Kidney glomerular epithelial cell (primary cell): ENCODE measurements around the gene NIPSNAP2.
"Not testable (repeated sequence)": the region's sequence is repeated elsewhere in the genome, so short reads cannot be mapped to it uniquely, and the experiment has no call there.

Experiments
- DNase-seq: peaks from one replicate; lab custom pipeline; 2025; lab: John Stamatoyannopoulos, UW

The NIPSNAP2 gene

GRCh38 chr7:55964261-55965099 is at the start of gene NIPSNAP2:
Gene NIPSNAP2, plus strand, starts transcription at chr7:55964585. Its CDS starts 25 bp downstream, at chr7:55964610.
- peak; percentile 33 for DNase-seq

DNA sequence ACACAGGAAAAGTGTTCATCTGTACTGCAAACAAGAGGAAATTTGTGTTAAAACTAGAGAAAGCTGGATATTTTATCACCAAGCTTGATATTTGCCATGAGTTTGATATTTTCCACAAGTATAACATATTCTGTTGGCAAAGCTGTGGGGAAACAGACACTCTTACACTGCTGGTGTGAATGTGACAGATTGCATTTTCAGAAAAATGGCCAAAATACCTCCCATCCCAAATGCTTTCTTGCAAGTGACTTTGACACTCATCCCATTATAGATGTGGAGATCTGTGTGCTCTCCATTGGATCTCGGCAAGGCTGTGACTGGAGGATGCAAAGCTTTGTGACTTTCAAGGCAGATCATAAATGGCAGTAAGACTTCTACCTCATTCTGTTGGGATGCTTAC is 46.6 kb upstream of the NIPSNAP2 start:
- DNase-seq, result no peak

- DNase-seq, result no peak
Measured at GRCh38 chr7:55928006-55928767, 36.2 kb upstream of the NIPSNAP2 start.

DNA sequence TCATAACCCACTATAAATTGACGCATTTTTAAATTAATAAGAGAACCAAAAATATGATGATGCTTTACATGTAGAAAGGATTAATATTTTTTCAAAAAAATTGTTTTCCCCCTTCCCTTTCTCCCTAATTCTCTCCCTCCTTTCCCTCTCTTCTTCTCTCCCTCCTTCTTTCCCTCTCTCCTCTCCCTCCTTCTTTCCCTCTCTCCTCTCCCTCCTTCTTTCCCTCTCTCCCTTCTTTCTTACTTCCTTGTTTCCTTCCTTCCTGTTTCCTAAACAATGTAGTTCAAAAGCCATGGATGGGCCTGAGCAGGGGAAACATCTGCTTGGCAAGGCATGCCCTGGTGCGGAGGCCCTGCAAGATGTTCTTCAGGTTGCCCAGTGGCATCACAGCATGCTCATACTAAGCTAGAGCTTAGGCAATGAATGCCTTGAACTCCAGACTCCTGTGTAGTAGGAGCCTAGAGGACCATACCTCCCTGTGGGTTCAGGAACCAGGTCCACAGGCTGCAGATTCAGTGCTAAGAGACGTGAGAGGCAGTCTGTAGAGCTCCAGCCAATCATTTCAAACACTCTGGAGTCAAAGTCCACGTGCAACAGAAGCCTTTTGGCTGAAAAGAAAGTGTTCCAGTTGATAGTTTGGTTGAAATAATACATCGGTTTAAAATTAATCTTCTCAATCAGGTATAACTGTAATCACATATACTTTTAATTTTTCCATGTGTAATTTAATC is 32.8 kb upstream of the NIPSNAP2 start:
- no peak for DNase-seq

DNA sequence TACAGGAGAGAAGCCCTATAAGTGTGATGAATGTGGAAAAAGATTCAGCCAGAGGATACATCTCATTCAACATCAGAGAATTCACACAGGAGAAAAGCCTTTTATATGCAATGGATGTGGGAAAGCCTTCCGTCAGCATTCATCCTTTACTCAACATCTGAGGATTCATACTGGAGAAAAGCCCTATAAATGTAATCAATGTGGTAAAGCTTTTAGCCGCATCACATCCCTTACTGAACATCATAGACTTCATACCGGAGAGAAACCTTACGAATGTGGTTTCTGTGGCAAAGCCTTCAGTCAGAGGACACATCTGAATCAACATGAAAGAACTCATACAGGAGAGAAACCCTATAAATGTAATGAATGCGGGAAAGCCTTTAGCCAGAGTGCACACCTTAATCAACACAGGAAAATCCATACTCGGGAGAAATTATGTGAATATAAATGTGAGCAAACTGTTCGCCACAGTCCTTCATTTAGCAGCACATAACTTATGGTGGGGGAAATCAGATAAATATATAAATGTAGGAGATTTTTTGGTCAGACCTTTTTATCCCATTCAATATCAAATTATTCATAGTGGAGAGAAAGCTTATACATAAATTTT is 24.8 kb upstream of the NIPSNAP2 start:
- no peak for DNase-seq

- no peak for DNase-seq
Measured at GRCh38 chr7:55946545-55946944, 17.8 kb upstream of the NIPSNAP2 start.

GRCh38 chr7:55951637-55952351 is 12.6 kb upstream of the NIPSNAP2 start, which contains the start of gene MRPS17:
Gene MRPS17, plus strand, starts transcription at chr7:55951877. Its CDS starts 1,319 bp downstream, at chr7:55953196.
- DNase-seq, result peak; percentile 84

- not testable (repeated sequence) for DNase-seq
Measured at GRCh38 chr7:55952352-55952671, 12.1 kb upstream of the NIPSNAP2 start.

- no peak for DNase-seq
Measured at GRCh38 chr7:55953707-55954475, 10.5 kb upstream of the NIPSNAP2 start.

GRCh38 chr7:55957190-55957589 is 7.2 kb upstream of the NIPSNAP2 start:
- DNase-seq, result no peak

GRCh38 chr7:55962014-55962413 is 2.4 kb upstream of the NIPSNAP2 start:
- DNase-seq, result no peak

DNA sequence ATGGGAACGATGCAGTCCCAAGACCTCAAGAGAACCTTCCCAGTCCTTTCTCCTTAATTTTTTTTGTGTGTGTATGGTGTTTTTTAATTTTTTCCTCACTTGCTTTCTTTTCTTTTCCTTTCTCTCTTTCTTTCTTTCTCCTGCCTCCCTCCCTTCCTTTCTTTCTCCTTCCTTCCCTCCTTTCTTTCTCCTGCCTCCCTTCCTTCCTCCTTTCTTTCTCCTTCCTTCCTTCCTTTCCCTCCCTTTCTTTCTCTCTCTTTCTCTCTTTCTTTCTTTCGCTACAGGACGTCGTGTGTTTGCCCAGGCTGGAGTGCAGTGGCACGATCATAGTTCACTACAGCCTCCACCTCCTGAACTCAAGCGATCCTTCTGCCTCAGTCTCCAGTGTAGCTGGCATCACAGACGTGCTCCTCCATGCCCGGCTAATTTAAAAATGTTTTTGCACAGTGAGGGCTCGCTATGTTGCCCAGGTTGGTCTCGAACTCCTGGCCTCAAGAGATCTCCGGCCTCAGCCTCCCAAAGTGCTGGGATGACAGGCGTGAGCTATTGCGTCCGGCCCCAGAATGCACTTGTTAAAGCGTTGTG is 709 bp upstream of the NIPSNAP2 start:
- no peak for DNase-seq

DNA sequence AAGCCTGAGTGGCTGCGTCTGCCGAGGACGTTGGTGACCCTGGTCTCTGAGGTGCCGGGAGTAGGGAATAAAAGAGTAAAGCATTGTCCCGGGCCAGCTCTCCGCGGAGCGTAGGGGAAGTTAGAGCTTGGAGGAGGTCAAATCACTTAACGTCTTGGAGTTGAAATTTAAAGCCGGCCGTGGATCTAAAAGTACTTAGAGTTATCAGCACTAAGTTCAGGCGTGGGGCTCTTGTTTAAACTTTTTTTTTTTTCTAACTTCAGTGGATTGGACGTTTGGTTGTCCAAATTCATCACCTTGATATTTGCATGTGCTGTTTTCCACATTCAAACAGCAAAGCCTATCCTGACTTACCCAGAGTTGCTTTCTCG is 700 bp downstream of the NIPSNAP2 start:
- peak; percentile 17 for DNase-seq

GRCh38 chr7:55965805-55966421 is 1.5 kb downstream of the NIPSNAP2 start:
- DNase-seq, result no peak

GRCh38 chr7:55966851-55967250 is 2.5 kb downstream of the NIPSNAP2 start:
- DNase-seq, result no peak

- DNase-seq, result no peak
Measured at GRCh38 chr7:55969391-55969790, 5.0 kb downstream of the NIPSNAP2 start.

DNA sequence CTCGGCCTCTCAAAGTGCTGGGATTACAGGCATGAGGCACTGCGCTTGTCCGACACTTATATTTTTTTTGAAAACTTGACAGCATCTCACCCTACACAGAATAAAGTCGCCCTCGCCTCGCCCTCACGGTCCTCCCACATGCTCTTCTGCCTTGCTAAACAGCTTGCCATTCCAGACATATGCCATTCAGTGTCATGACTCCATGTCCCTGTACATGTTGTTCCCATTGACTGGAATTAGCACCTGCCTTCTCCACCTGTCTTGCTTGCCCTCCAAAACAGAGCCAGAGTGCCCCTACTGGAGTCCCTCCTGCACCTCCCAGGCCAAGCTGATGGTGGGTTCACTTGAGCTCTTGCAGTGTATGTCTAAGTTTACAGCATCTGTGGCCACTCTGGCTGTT is 6.2 kb downstream of the NIPSNAP2 start:
- DNase-seq, result no peak

DNA sequence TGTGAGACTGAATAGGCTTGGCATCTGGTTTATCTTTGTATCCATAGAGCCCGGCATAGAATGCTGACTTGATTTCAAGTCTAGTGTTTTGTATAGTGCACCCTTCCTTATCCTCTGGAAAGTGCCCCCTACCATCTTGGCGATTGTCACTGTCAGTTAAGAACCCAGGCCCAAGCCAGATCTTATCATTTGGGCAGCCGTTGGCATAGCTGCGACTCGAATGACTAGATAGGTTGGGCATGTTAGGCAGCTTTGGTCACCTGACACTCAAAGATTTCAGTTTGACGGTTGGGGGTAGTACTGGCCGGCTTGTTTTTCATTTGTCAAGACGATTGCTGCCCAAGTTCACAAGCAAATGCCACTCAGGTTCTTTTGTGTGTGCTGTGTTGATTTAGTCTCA is 6.6 kb downstream of the NIPSNAP2 start:
- DNase-seq, result no peak

DNA sequence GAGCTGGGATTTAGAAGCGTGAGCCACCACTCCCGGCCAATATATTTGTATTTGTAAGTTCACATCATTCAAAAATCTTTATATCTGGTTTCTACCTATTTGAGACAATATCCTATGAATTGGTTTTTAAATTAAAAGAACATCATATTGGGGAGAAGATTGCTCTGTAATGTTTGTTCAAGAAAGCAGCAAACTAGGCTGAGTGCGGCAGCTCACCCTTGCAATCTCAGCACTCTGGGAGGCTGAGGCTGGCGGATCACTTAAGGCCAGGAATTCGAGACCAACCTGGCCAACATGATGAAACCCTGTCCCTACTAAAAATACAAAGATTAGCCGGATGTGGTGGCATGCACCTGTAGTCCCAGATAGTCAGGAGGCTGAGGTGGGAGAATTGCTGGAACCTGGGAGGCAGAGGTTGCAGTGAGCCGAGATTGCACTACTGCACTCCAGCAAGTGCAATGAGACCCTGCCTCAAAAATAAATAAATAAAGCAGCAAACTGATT is 9.4 kb downstream of the NIPSNAP2 start:
- no peak for DNase-seq
